Measurements from ENCODE around the gene NBPF1.
"Not testable (repeated sequence)": the region's sequence is repeated elsewhere in the genome, so short reads cannot be mapped to it uniquely, and the experiment has no call there.

DNA sequence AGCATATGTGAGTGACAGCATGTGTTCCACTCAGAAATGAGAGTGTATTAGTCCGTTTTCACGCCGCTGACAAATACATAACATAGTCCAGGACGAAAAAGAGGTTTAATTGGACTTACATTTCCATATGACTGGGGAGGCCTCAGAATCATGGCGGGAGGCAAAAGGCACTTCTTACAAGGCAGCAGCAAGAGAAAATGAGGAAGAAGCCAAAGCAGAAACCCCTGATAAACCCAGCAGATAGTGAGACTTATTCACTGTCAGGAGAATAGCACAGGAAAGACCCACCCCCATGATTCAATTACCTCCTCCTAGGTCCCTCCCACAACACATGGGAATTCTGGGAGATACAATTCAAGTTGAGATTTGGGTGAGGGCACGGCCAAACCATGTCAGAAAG lies 75.8 kb downstream of the NBPF1 start:
- TF ChIP-seq, protein P1, sequence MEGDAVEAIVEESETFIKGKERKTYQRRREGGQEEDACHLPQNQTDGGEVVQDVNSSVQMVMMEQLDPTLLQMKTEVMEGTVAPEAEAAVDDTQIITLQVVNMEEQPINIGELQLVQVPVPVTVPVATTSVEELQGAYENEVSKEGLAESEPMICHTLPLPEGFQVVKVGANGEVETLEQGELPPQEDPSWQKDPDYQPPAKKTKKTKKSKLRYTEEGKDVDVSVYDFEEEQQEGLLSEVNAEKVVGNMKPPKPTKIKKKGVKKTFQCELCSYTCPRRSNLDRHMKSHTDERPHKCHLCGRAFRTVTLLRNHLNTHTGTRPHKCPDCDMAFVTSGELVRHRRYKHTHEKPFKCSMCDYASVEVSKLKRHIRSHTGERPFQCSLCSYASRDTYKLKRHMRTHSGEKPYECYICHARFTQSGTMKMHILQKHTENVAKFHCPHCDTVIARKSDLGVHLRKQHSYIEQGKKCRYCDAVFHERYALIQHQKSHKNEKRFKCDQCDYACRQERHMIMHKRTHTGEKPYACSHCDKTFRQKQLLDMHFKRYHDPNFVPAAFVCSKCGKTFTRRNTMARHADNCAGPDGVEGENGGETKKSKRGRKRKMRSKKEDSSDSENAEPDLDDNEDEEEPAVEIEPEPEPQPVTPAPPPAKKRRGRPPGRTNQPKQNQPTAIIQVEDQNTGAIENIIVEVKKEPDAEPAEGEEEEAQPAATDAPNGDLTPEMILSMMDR (IDR thresholded peaks at IDR 0.05 in 8 of 11, conservative IDR thresholded peaks at IDR 0.05 in 3 of 11), result not testable (repeated sequence)
- TF ChIP-seq POLR2AphosphoS5 (IDR thresholded peaks at IDR 0.05), result not testable (repeated sequence)

Data from spleen (tissue), 7 donors.